IMR-90 (cell line): ENCODE measurements around the gene PLXNC1. TPM values are rescaled to one million over a fixed set of nuclear protein-coding genes. Genes with fewer than 3 reads are reported as not detected.

ENCODE experiments used
- ATAC-seq: fragments of 200-7000 bp; cut with Tn5 transposase; 2 replicates; pipeline ENCODE4 v1.9.1; 2020; ENCODE audit warnings: low read depth, mild to moderate bottlenecking, moderate library complexity
- BruUV-seq: library from RNA; stranded (reverse); fragments of 400-500 nt; replicated peaks from 2 replicates; lab custom pipeline; 2021; lab: Mats Ljungman, UMichigan
- CTCF ChIA-PET: fragments of 300-600 bp; formaldehyde crosslinking; extraction: SDS; loops from one replicate; lab custom pipeline; 2021; ENCODE audit warnings: antibody characterized with exemption; lab: Yijun Ruan, JAX
- POLR2A ChIA-PET: fragments of 300-600 bp; sonication (Branson Sonifier 250); formaldehyde crosslinking; loops from one replicate; lab custom pipeline; 2022; ENCODE audit warnings: antibody characterized with exemption; ENCODE audit not compliant: unreplicated experiment; lab: Charles Lee
- DNase-seq: peaks from one replicate; pipeline ENCODE4 v3.0.0; 2013
- H2AFZ ChIP-seq: replicated peaks from 2 replicates; pipeline ENCODE3; 2013; ENCODE audit warnings: low read length, mild to moderate bottlenecking; ENCODE audit not compliant: poor library complexity
- H2AK5ac ChIP-seq: 2 replicates; pipeline ENCODE4 v1.6.1; 2013; ENCODE audit warnings: low read depth, low read length, inconsistent platforms
- H2AK9ac ChIP-seq: replicated peaks from 2 replicates; pipeline ENCODE3; 2013; ENCODE audit warnings: mild to moderate bottlenecking, low read depth, low read length, moderate library complexity; ENCODE audit not compliant: poor library complexity
- H2BK120ac ChIP-seq: 2 replicates; pipeline ENCODE4 v1.6.1; 2013; ENCODE audit warnings: low read depth, low read length, inconsistent platforms
- H2BK15ac ChIP-seq: 3 replicates; pipeline ENCODE4 v1.6.1; 2013; ENCODE audit warnings: low read depth, low read length, inconsistent platforms
- H2BK20ac ChIP-seq: 2 replicates; pipeline ENCODE4 v1.6.1; 2013; ENCODE audit warnings: low read depth, mild to moderate bottlenecking, inconsistent platforms, low read length, moderate library complexity
- H2BK5ac ChIP-seq: 2 replicates; pipeline ENCODE4 v1.6.1; 2013; ENCODE audit warnings: mild to moderate bottlenecking, low read depth, low read length, inconsistent platforms; ENCODE audit not compliant: poor library complexity, severe bottlenecking
- H3K14ac ChIP-seq: replicated peaks from 2 replicates; pipeline ENCODE4 v1.6.1; 2013; ENCODE audit warnings: low read depth, low read length, inconsistent platforms
- H3K18ac ChIP-seq: 2 replicates; pipeline ENCODE4 v1.6.1; 2013; ENCODE audit warnings: low read depth, low read length, control low read depth
- H3K23ac ChIP-seq: 2 replicates; pipeline ENCODE4 v1.6.1; 2013; ENCODE audit warnings: low read depth, low read length, inconsistent platforms
- H3K27ac ChIP-seq: 2 replicates; pipeline ENCODE4 v1.5.1; 2013; ENCODE audit warnings: mild to moderate bottlenecking, control low read depth, low read length; ENCODE audit not compliant: insufficient read depth
- H3K27me3 ChIP-seq: 2 replicates; pipeline ENCODE4 v1.6.1; 2013; ENCODE audit warnings: low read length; ENCODE audit not compliant: control insufficient read depth, insufficient read depth
- H3K36me3 ChIP-seq: 2 replicates; pipeline ENCODE4 v1.6.1; 2013; ENCODE audit warnings: low read length, mixed read lengths; ENCODE audit not compliant: control insufficient read depth, insufficient read depth
- H3K4ac ChIP-seq: 2 replicates; pipeline ENCODE4 v1.6.1; 2013; ENCODE audit warnings: low read depth, low read length, inconsistent platforms
- H3K4me1 ChIP-seq: 2 replicates; pipeline ENCODE4 v1.6.1; 2013; ENCODE audit warnings: low read length, mixed read lengths; ENCODE audit not compliant: control insufficient read depth, insufficient read depth
- H3K4me2 ChIP-seq: 2 replicates; pipeline ENCODE4 v1.6.1; 2013; ENCODE audit warnings: low read depth, mild to moderate bottlenecking, control low read depth, low read length, moderate library complexity
- H3K4me3 ChIP-seq: 2 replicates; pipeline ENCODE4 v1.5.1; 2013; ENCODE audit warnings: low read depth, mild to moderate bottlenecking, control low read depth, low read length, moderate library complexity; ENCODE audit not compliant: insufficient read depth
- H3K56ac ChIP-seq: 2 replicates; pipeline ENCODE4 v1.6.1; 2013; ENCODE audit warnings: low read length, inconsistent platforms; ENCODE audit not compliant: insufficient read depth; ENCODE audit errors: extremely low read depth
- H3K79me1 ChIP-seq, 2 experiments: 2 replicates each; pipeline ENCODE4 v1.6.1; 2013; ENCODE audit warnings: low read length in 2 of 2, inconsistent platforms in 1 of 2, low read depth in 1 of 2
- H3K9ac ChIP-seq: 2 replicates; pipeline ENCODE4 v1.6.1; 2013; ENCODE audit warnings: low read depth, low read length, control low read depth
- H3K9me1 ChIP-seq: 2 replicates; pipeline ENCODE4 v1.6.1; 2013; ENCODE audit warnings: low read length, inconsistent platforms; ENCODE audit not compliant: insufficient read depth
- H3K9me3 ChIP-seq: 2 replicates; pipeline ENCODE4 v1.6.1; 2013; ENCODE audit warnings: low read length; ENCODE audit not compliant: control insufficient read depth, insufficient read depth
- H4K20me1 ChIP-seq: 2 replicates; pipeline ENCODE4 v1.6.1; 2013; ENCODE audit warnings: low read length, inconsistent platforms; ENCODE audit not compliant: insufficient read depth
- H4K5ac ChIP-seq: 2 replicates; pipeline ENCODE4 v1.6.1; 2013; ENCODE audit warnings: mild to moderate bottlenecking, low read depth, low read length, control low read depth
- H4K8ac ChIP-seq, 2 experiments: 2 replicates each; pipeline ENCODE4 v1.6.1; 2013; ENCODE audit warnings: low read depth in 2 of 2, low read length in 2 of 2, control low read depth in 1 of 2, inconsistent platforms in 1 of 2
- H4K91ac ChIP-seq: 2 replicates; pipeline ENCODE4 v1.6.1; 2013; ENCODE audit warnings: low read depth, low read length, inconsistent platforms; ENCODE audit not compliant: insufficient read depth
- CEBPB ChIP-seq: IDR thresholded peaks from 2 replicates; pipeline ENCODE4 v1.6.1; 2012; ENCODE audit warnings: low read depth, low read length, improper control_type of control experiment
- RAD21 ChIP-seq: IDR thresholded peaks from 2 replicates; pipeline ENCODE4 v1.6.1; 2012; ENCODE audit warnings: low read length, improper control_type of control experiment
- WGBS, 2 experiments: methylation state at CpG; one replicate each; pipeline versions ENCODE4 v1.1.5 to v1.1.7; 2013; ENCODE audit warnings: missing lambda C conversion rate in 2 of 2; ENCODE audit not compliant: insufficient read length in 1 of 2; ENCODE audit errors: extremely low coverage in 2 of 2; 5-methylcytosine and 5-hydroxymethylcytosine counted together
- dilution Hi-C: fragments of 300-500 bp; cut with HindIII; formaldehyde crosslinking; loops from one replicate; pipeline ENCODE4 v1.14.3; 2018; ENCODE audit warnings: low sequenced_read_pairs; ENCODE audit not compliant: unreplicated experiment
- in situ Hi-C: fragments of 300-500 bp; cut with MboI; formaldehyde crosslinking; loops from 3 replicates; pipeline ENCODE4 v1.14.3; 2019; ENCODE audit warnings: low sequenced_read_pairs, inconsistent platforms, mixed read lengths
- intact Hi-C: fragments of 100-400 bp; cut with micrococcal nuclease; formaldehyde crosslinking; loops from 2 replicates; pipeline ENCODE4 v1.10.0; 2022
- polyA plus RNA-seq, 3 experiments: library from polyadenylated mRNA; depleted of rRNA; stranded (reverse); fragments of >200 nt; gene quantifications; 2 replicates each; pipeline ENCODE4 v1.2.3, GENCODE V29; 2012; ENCODE audit warnings: low replicate concordance in 1 of 3
- total RNA-seq: library from RNA; depleted of rRNA; stranded (reverse); fragments of >200 nt; gene quantifications from 2 replicates; pipeline ENCODE4 v1.2.3, GENCODE V29; 2012

The PLXNC1 gene
- total and polyA plus RNA-seq, 2 of the 4 experiments (the other 2 are of a cell fraction), result 1.0 to 1.6 TPM

GRCh38 chr12:94353130-94353529 lies 204.8 kb downstream of the PLXNC1 start:
- Histone ChIP-seq H4K20me1 (no peaks in the 10 kb centered on the region), H3K18ac (no peak overlapping the region), H3K4me1 (no peaks in the 10 kb centered on the region), H2BK15ac (no peak overlapping the region), H4K5ac (no peak overlapping the region), H3K27ac (no peak overlapping the region), H3K14ac (no peak overlapping the region), H3K4me2 (no peak overlapping the region), H2AK5ac (no peak overlapping the region), H2BK20ac (no peak overlapping the region), H3K36me3 (0 out of 2 replicates have a peak, but pooled peaks cover 2% of the 10 kb centered on the region), H3K4ac (no peak overlapping the region), H3K9me1 (no peaks in the 10 kb centered on the region), H3K9ac (no peak overlapping the region), H4K8ac (no peak overlapping the region), H3K23ac (no peak overlapping the region), H3K27me3 (no peaks in the 10 kb centered on the region), H3K56ac (no peak overlapping the region), H2BK5ac (no peak overlapping the region), H2AFZ (no peak overlapping the region), H3K4me3 (no peak overlapping the region), H3K79me1 (no peaks in the 10 kb centered on the region), H3K9me3 (peaks cover 16% of the 10 kb centered on the region), H4K91ac (no peak overlapping the region), H2BK120ac (no peak overlapping the region), H2AK9ac (no peak overlapping the region)
- intact Hi-C loops (no loop called here), dilution Hi-C loops (no loop called here), in situ Hi-C loops (no loop called here)
- no peak for ATAC-seq
- DNase-seq, result no peak
- TF ChIP-seq RAD21 (no peak), CEBPB (no peak)
- ChIA-PET POLR2A (no interaction called here), CTCF (no interaction called here)
- BruUV-seq, result no TSS peak
- WGBS, 2 experiments, result no CpG with 5 or more reads among the region's 1 CpG
